Sciatic nerve (tissue), 2 donors: ENCODE measurements around the gene HOOK1. TPM values are rescaled to one million over a fixed set of nuclear protein-coding genes. Genes with fewer than 3 reads are reported as not detected.
"Not testable (repeated sequence)": the region's sequence is repeated elsewhere in the genome, so short reads cannot be mapped to it uniquely, and the experiment has no call there.

Experiments
- ATAC-seq: fragments of 200-7000 bp; cut with Tn5 transposase; one replicate; pipeline ENCODE4 v1.9.1; 2020; ENCODE audit warnings: mild to moderate bottlenecking, moderate library complexity
- DNase-seq: peaks from one replicate; pipeline ENCODE4 v3.0.0-alpha.2; 2020; ENCODE audit warnings: low spot score
- intact Hi-C: fragments of 100-400 bp; cut with DNase I; formaldehyde crosslinking; loops from one replicate; pipeline ENCODE4 v1.14.2; 2022
- total RNA-seq: library from RNA; stranded (reverse); fragmentation: NEBNext Ultra II Directional; extraction: Animal tissue kit (Norgen Biotek cat#: 25700); gene quantifications from one replicate; pipeline ENCODE4 v1.2.1, GENCODE V29; 2021
- donor health status: DM: no; HTN: no; CAD: no.
- donor health status: DM: no; HTN: no; CAD: no.

Gene HOOK1
- total RNA-seq, 1 donor from 2014 or later, result 0.53 TPM

GRCh38 chr1:59816318-59816878, 1.6 kb downstream of the HOOK1 start:
- ATAC-seq, result no peak
- intact Hi-C loops, result no loop called here
- no peak for DNase-seq

GRCh38 chr1:59819566-59820438, 5.1 kb downstream of the HOOK1 start:
- DNase-seq, result no peak
- intact Hi-C loops, result loop anchor here (5.0 kb wide), 1 partner anchor 767 kb away; no protein-coding TSS in a partner anchor
- no peak for ATAC-seq

DNA sequence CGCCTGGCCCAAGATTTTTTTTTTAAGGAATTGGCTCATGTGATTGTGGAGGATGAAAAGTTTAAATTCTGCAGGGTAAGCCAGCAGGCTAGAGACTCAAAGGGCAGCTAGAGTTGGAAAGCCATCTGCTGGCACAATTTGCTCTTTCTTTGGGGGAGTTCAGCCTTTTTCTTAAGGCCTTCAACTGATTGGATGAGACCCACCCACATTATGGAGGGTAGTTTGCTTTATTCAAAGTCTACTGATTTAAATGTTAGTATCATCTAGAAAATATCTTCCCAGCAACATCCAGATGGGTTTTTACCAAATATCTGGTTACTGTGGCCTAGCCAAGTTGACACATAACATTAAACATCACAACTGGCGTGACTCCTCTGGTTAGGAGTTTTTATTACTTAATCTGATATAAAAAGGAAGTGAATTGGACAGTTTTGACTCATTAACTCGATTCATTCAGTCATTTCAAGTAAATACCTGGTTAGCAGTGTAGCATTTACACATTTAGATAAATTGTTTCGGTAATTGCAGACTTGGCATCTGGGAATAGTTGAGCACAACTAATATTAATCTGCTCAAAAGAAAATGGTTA, 12.4 kb downstream of the HOOK1 start:
- ATAC-seq, result no peak
- no peak for DNase-seq
- intact Hi-C loops, result no loop called here

GRCh38 chr1:59828160-59828559, 13.4 kb downstream of the HOOK1 start:
- intact Hi-C loops, result no loop called here
- ATAC-seq, result no peak

DNA sequence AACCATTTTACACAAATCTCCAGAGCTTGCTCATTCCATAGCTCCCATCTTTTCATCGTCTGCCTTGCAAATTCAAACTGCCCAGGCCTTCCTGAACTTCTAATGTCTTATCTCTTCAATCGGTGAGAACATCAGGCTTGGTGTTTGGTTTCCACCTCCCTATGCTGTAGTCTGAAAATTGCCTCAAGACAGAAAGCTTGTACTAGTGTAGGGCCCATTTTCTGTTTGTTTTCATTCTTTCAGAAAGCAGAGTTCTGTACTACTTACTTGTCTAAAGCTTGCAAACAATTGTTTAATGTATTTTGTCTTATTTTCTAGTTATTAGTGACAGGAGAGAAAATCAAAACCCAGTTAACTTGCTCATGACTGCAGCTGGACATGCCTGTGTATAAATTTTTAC, 16.8 kb downstream of the HOOK1 start:
- intact Hi-C loops, result no loop called here
- DNase-seq (no peak), ATAC-seq (no peak)

More at GRCh38 chr1:59828160-59828559, 13.4 kb downstream of the HOOK1 start:
- DNase-seq, result no peak

- ATAC-seq (no peak), DNase-seq (no peak)
- intact Hi-C loops, result no loop called here
Measured at GRCh38 chr1:59833022-59833421, 18.3 kb downstream of the HOOK1 start.

DNA sequence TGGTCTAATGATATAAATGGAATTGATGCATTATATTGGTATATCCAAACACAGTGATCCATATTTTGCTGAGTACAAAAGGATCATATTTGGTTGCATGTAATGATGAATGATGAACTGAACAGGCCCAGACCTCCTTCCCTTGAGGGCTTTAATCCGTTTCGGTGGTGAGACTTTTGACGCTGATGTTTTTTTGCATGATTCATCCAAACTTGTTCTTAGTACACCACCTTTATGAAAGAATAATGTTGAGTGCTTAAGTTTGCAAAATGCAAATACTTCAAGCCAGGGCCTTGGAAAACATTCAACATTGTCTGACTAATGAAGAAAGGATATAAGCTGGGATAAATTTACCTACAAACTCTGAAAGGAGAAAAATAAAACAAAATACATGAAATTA, 19.2 kb downstream of the HOOK1 start:
- intact Hi-C loops, result no loop called here
- DNase-seq (no peak), ATAC-seq (no peak)

- DNase-seq, ATAC-seq, intact Hi-C loops: not testable (repeated sequence)
Measured at GRCh38 chr1:59837857-59838256, 23.1 kb downstream of the HOOK1 start.

GRCh38 chr1:59845091-59845490, 30.3 kb downstream of the HOOK1 start:
- intact Hi-C loops, result no loop called here
- no peak for DNase-seq
- no peak for ATAC-seq

GRCh38 chr1:59846209-59846894, 31.6 kb downstream of the HOOK1 start:
- DNase-seq, result no peak
- ATAC-seq, result no peak
- intact Hi-C loops, result no loop called here

DNA sequence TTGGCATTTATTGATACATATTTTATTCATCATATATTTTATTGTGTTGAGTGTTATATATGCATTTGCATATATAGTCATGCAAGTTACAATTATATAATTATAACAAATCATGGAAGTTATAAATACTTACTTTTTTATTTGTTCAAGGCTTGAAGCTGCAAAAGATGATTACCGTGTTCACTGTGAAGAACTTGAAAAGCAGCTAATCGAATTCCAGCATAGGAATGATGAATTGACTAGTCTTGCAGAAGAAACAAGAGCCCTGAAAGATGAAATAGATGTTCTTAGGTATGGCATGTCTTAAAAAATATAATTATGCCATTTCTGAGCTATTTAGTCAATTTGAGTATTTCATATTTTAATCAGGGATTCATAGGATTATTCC, 32.1 kb downstream of the HOOK1 start:
- DNase-seq, result no peak
- intact Hi-C loops, result no loop called here
- no peak for ATAC-seq

GRCh38 chr1:59852117-59852516, 37.4 kb downstream of the HOOK1 start:
- ATAC-seq, result no peak
- intact Hi-C loops, result no loop called here
- no peak for DNase-seq

DNA sequence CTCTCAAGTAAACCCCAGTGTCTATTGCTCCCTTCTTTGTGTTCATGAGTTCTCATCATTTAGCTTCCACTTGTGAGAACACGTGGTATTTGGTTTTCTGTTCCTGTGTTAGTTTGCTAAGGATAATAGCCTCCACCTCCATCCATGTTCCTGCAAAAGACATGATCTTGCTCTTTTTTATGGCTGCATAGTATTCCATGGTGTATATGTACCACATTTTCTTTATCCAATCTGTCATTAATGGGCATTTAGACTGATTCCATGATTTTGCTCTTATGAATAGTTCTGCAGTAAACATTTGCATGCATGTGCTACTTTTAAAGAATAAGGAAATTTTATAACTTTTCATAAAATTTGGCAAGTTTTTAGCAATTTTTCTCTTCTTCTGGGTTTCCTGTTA, 40.5 kb downstream of the HOOK1 start:
- not testable (repeated sequence) for DNase-seq, ATAC-seq

GRCh38 chr1:59856725-59857338, 42.1 kb downstream of the HOOK1 start:
- intact Hi-C loops, result no loop called here
- ATAC-seq (no peak), DNase-seq (no peak)

More for the DNA sequence above, 40.5 kb downstream of the HOOK1 start:
- intact Hi-C loops, result not testable (repeated sequence)

DNA sequence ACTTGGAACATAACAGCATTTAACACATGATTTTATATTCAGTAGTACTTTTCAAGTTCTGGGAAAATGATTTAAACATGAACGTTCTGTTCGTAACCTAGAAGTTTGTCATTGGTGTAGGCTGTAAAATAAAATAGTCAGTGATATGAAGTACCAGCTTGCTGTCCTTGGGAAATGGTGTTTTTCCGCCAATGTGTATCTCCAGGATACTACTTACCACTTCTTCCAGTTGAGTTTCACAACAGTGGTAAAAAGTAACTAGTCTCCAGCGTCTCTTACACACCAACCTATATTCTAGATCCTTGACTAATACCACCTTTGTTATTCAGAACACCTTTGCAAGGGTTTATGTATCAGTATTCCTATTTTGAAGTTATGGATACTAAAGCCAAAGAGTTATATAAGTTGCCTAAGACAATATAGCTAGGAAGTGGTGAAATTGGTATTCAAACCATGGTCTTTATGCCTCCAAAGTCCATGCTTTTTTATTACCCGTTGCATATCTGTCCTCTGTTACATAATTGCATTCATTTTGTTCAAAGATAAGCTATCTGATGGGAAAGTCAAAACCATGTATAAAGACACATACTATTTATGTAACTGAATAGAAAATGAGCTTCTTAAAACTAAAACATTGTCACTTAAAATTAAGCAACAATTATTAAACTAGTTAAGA, 43.1 kb downstream of the HOOK1 start:
- DNase-seq (no peak), ATAC-seq (no peak)
- intact Hi-C loops, result no loop called here

DNA sequence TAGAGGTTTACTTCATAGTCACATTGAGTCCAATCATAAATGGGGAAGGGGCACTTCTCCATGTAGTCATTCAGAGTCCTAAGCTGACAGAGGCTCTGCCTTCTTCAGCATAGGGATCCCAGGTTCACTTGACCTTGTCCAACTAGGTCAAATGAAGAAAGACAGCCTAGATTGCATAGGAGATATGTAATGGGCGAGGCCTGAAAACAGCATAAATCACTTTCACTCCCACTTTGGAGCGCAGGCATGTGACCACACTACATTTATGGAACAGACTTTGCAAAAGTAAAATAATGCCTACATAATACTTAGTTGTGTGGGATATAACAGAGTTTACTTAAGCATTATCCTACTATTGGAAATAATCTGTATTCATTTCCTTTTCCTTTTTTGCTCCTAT, 51.7 kb downstream of the HOOK1 start:
- no peak for DNase-seq
- ATAC-seq, result no peak
- intact Hi-C loops, result no loop called here

DNA sequence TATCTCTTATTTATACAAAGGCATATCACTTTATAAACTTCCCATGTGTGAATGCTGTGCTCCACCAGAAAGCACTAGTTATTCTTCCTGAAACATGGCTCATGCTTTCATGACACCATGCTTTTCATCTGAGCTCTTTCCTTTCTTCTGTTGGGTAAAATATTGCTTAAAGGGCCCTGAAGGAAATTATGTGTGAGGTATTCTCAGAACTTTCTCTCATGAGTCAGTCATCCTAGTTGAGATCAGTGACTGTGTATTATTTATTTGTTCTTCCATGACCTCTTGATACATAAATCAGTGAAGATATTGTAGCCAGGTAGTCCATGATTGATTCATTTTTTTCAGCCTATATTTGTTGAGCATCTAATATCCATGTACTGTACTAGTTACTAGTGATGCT, 57.0 kb downstream of the HOOK1 start:
- ATAC-seq, result no peak
- intact Hi-C loops, result no loop called here
- DNase-seq, result no peak

- ATAC-seq, result no peak
- DNase-seq, result no peak
- intact Hi-C loops, result no loop called here
Measured at GRCh38 chr1:59877108-59877682, 62.4 kb downstream of the HOOK1 start.
